IPS DF 4.7 (cell line): ENCODE data around the gene UBXN2A.

ENCODE experiments used
- DNase-seq: peaks from one replicate; pipeline ENCODE4 v3.0.0-alpha.2; 2013; ENCODE audit warnings: low spot score; ENCODE audit errors: extremely low read depth

Gene UBXN2A

GRCh38 chr2:23939987-23940717, at the start of gene UBXN2A:
UBXN2A (plus strand) TSS chr2:23940463; CDS start chr2:23958315, 17,852 bp downstream.
- DNase-seq, result no peak

- DNase-seq, result no peak
Observed at GRCh38 chr2:23900133-23900532, 40.1 kb upstream of the UBXN2A start.

GRCh38 chr2:23900541-23901322, 39.5 kb upstream of the UBXN2A start:
- DNase-seq, result no peak

- no peak for DNase-seq
Observed at GRCh38 chr2:23901966-23902846, 38.1 kb upstream of the UBXN2A start.

- DNase-seq, result no peak
Observed at GRCh38 chr2:23903034-23903433, 37.2 kb upstream of the UBXN2A start.

- no peak for DNase-seq
Observed at GRCh38 chr2:23904215-23904614, 36.0 kb upstream of the UBXN2A start.

- DNase-seq, result no peak
Observed at GRCh38 chr2:23904692-23905091, 35.6 kb upstream of the UBXN2A start.

- no peak for DNase-seq
Observed at GRCh38 chr2:23905155-23905554, 35.1 kb upstream of the UBXN2A start.

- no peak for DNase-seq
Observed at GRCh38 chr2:23912054-23912453, 28.2 kb upstream of the UBXN2A start.

GRCh38 chr2:23915327-23915726, 24.9 kb upstream of the UBXN2A start:
- no peak for DNase-seq

- DNase-seq, result no peak
Observed at GRCh38 chr2:23916727-23917405, 23.4 kb upstream of the UBXN2A start.

- no peak for DNase-seq
Observed at GRCh38 chr2:23918837-23919489, 21.3 kb upstream of the UBXN2A start.

- DNase-seq, result no peak
Observed at GRCh38 chr2:23924589-23925359, 15.5 kb upstream of the UBXN2A start.

GRCh38 chr2:23925702-23926289, 14.5 kb upstream of the UBXN2A start:
- no peak for DNase-seq

GRCh38 chr2:23926290-23926749, 13.9 kb upstream of the UBXN2A start:
- no peak for DNase-seq

GRCh38 chr2:23926750-23927571, 13.3 kb upstream of the UBXN2A start, which contains the start of gene ATAD2B:
ATAD2B (minus strand) TSS chr2:23927123; CDS start chr2:23926770, 353 bp downstream.
- DNase-seq, result peak; percentile 79

- no peak for DNase-seq
Observed at GRCh38 chr2:23934259-23934658, 6.0 kb upstream of the UBXN2A start.
